Left kidney (tissue), 2 donors: ENCODE data around the gene CORO2A. TPM values are rescaled to one million over a fixed set of nuclear protein-coding genes. Genes with fewer than 3 reads are reported as not detected.
A peak's percentile ranks its signal among the peaks of the same experiment; 100 is the strongest.
"Not testable (repeated sequence)": the region's sequence is repeated elsewhere in the genome, so short reads cannot be mapped to it uniquely, and the experiment has no call there.

Source experiments
- DNase-seq: peaks from one replicate; pipeline ENCODE4 v3.0.0-alpha.2; 2013
- polyA plus RNA-seq: library from polyadenylated mRNA; unstranded; fragments of 120-200 nt; gene quantifications from one replicate; pipeline ENCODE4 v1.2.1, GENCODE V29; 2013; ENCODE audit not compliant: insufficient read length

Gene CORO2A
- polyA plus RNA-seq, 1 donor: 2.2 TPM

DNA sequence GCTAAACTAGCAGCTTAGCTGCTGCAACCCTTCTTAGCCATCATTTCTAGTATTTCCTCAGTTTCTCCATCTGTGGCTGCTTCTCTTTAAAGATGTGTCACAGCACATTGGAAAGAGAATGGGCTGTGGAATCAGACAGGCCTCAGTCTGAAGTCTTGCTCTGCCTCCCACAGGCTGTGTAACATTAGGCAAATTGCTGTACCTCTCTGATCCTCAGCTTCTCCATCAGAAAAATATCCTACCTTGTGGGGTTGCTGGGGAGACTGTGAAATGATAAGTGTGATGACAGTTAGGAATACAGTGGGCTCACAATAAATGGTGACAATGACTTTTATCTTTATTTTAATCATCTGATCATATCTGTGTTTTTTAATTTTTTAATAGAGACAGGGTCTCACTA is 55.9 kb downstream of the CORO2A start:
- no peak for DNase-seq

DNA sequence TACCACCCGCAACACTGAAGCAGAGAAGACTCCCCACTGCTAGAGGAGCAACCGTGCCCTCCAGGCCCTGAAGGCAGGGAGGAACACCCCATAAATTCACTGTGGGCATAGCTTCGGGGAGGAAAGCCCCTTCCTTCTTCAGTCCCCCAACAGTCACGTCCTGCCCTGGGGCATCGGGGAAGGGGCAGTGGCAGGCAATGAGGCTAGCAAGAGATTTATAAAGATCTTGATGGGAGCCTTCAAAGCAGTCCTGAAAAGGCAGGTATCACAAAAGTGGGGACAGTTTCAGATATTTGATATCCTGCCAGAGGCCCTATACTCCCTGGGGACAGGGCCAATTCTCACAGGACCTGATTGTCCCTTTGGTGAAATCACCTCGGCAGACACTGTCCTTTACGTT is 56.5 kb downstream of the CORO2A start:
- no peak for DNase-seq

DNA sequence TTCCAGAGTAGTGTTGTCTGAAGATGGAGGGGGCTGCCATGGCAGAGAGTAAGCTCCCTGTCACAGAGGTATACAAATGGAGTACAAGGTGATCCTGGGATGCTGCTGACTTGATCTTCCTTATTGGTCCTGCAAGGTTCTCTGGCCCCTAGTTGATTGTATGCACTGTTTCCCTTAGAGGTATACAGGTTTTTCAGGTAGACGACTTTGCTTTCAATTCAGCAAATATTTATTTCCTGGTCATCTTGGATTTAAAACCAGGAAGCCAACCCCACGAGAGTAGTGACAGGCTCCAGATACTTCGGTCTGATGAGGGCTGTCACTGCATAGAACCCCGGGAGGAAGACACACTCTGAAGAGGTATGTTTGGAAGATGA is 56.9 kb downstream of the CORO2A start:
- DNase-seq: no peak

DNA sequence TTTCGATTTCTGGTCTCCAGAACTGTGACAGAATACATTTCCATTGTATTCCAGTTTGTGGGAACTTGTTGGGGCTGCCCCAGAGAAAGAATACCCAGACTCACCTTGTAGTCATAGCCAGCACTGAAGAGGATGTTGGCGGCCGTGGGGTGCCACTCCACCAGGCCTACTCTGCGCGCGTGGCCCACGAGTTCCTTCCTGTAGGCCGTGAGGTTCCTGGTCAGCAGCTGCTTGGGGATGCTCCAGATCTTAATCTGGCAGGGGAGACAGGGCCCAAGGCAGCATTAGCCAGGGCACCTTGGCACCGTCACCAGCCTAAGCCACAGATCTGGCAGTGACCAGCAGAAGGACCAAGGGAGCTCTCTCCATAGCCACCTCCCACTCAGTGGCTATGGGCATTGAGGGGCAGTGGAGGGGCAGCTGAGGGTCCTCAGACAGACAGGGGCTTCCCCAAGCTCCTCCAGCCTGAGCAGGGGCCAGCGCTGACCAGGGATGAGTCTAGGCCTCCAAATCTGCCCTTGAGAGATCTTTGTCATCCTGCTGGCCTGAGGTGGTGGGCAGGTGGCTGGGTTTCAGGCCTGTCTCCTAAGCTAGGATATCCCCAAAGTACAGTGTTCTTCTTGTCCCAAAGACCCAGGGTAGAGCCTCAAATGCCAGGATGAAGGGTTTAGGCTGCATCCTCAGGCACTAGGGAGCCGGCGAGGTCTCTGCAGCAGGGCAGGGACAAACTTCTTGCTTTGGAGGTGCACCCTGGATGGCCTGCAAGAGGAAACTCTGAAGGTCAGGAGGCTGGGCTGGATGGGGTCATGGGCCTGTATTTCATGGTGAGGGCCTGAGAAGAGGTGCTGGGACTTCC is 57.5 kb downstream of the CORO2A start:
- no peak for DNase-seq

DNA sequence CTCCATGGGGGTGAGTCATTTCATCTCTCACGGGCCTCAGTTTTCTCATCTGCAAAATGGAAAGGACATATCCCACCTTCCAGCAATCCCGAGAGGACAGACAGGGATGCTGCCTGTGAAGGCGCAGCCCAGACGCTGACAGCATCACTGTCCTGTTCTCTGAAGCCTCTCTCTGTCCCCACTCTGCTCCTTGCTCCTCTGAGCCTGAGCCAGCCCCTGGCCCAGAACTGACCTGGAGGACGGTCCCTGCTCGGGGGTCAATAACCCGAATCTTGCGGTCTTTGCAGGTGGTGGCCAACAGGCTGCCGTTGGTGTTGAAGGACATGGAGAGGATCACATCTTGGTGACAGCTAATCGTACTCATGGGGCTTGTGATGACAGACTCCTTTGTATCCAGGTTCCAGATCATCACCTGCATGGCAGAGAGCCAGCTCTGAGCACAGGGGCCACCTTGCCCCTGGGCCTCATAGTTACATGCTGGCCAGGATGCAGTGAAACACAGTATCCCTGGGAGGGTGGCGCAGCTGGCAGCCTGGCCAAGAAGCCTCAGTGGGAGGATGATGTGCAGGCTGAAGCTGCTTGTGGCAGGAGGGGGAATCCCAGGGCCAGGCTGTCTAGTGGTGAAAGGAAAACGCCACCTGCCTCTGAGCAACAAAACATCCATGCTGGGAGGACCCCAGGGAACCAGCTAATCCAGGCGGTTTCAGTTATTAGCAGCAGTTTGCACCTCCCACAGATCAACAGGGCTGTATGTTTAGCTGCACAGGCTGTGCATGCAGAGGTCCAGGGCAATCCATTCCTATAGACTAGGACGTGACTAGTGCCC is 59.4 kb downstream of the CORO2A start:
- no peak for DNase-seq

DNA sequence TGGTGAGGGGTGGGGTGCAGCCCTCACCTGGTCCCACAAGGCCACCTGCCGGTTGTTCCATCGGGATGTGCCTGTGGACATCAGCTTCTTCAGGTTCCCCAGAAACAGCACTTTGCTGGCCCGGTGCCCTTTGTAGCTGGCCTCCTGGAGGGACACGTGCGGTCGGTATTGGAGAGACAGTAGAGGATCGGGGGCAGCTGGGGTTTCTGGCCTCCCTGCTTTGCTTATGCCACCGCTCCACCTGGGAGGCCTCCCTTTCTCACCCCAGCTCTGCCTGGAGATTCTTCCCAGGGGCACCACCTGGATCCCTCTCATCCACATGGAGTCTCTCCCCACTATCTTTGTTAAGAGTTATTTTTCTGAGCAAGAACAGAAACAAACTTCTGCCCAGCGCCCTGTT is 60.3 kb downstream of the CORO2A start:
- no peak for DNase-seq

DNA sequence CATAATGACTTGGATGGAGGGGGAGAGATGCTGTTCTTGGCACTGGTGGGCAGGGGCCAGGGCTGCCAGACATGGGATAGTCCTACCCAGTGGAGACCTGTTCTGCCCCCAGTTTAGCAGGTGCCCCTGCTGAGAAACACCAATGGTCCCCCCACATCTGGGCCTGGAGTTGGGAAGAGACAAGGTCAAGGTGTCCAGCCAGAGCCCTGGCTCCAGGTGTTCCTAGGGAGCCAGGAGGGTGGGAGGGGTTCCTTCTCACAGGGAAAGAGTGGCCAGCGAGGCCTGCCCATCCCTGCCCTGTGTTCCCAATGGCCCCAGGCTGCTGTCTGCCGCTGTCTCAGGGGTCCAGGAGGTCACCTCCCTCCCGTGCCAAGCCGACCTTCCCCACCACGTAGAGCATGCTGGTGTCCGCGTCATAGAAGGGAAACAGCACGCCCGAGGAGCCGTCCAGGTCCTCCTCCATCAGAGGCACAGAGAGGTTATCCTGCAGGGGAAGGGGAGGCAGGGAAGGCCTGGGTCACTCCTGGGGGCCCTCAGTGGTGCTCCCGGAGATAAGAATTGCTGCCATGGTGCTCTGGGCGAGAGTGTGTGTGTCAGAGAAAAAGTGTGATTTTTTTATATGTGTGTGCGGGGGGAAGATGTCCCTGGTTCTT is 61.7 kb downstream of the CORO2A start:
- DNase-seq: no peak

DNA sequence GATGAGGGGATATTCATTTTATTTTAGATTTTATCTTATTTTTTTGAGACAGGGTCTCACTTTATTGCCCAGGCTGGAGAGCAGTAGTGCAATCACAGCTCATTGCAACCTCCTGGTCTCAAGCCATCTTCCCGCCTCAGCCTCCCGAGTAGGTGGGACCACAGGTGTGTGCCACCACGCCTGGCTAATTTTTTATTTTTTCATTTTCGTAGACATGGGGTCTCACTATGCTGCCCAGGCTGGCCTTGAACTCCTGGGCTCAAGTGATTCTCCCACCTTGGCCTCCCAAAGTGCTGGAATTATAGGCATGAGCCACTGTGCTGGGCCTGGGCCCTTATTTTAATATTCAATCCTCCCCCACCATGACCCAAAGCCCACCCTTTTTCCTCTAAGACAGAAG is 62.4 kb downstream of the CORO2A start:
- not testable (repeated sequence) for DNase-seq

DNA sequence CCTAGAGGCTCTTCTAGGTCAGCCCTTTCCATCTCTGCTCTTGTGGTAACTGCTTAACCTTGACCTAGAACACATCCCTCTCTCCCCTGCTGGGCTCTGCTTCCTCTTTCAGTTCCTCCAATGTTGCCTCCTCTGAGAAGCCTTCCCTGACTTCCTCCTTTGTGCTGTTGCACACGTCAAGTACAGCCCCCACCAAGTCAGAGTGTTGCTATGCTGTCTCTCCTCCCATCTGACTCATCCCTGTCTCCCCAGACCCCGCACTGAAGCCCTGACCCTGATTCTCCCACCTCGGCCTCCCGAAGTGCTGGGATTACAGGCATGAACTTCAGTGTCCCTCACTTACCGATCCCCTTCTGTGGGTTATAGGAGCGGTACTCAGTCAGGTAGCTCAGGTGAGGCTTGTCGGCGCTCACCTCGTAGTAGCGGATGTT is 63.0 kb downstream of the CORO2A start:
- no peak for DNase-seq

DNA sequence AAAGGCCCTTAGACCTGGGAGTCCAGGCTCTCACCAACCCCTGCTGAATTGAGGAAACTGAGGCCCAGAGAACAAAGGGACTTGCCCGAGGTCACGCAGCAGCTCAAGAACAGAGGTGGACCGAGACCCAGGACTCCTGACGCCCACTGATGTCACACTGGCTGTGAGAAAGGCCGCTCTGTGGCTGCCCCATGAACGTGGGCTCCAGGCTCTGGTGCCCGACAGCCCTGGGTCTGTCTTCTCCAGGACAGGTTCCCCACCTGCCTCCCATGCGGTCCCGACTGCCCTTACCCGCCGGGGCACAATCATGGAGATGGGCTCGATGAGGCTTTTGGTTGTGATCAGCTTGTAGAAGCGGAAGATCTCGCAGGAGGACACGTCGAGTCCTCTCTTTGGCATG is 64.1 kb downstream of the CORO2A start:
- no peak for DNase-seq

DNA sequence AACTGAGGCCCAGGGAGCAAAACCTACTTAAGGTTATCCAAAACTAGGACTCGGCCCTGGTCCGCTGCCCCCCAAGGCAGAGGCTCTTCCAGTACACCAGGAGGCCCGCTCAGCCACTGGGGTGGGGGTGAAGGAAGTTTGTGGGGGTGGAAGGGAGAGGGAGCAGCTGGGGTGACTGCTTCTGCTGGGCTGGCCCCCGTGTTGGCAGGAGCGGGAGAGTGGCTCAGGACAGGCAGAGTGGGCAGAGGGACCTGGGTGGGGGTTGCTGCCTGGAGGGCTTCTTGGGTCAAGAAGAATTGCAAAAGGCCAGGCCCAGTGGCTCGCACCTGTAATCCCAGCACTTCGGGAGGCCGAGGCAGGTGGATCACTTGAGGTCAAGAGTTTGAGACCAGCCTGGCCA is 65.2 kb downstream of the CORO2A start:
- no peak for DNase-seq

DNA sequence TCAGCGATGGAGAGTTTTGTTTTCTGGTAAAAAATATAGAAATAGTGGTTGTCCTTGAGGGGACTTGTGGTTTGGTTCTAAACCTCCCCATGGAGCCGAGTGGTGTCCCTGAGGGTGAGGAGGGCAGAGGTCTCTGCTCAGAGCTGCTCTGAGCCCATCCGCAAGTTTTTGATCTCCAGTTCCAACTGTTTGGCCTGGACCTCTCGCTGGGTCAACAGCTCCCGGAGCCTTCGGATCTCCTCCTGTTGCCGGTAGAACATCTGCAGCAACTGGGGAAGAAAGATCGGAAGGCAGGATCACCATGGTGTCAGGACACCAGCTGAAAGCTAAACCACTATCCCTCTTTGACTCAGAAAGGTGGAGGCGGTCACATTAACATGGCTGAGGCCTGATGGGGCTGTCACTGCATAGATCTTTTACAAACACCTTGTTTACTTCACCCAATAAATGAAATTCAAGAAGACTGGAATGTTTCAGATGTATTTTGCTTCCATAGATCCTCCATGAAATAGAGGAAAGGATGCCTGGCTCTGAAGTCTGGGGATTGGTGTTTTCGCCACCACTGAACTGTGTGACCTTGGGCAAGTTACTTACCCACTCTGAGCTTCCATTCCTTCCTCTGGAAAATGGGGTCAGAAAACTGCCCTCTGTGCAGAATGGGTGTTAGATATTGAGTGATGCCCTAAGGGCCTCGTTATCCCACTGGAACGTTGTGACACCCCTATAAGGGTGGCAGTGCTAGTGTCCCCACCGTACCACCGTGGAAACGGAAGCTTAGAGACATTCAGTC is 67.6 kb downstream of the CORO2A start:
- DNase-seq: no peak

DNA sequence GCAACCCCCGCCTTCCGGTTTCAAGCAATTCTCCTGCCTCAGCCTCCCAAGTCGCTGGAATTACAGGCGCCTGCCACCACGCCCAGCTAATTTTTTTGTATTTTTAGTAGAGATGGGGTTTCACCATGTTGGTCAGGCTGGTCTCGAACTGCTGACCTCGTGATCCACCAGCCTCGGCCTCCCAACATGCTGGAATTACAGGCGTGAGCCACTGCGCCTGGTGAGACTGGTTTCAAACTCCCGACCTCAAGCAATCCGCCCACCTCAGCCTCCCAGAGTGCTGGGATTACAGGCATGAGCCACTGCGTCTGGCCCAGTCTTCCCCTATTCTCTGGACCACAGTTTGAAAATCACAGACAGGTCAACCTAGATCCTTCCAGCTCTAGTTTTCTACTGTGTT is 68.3 kb downstream of the CORO2A start:
- DNase-seq: not testable (repeated sequence)

DNA sequence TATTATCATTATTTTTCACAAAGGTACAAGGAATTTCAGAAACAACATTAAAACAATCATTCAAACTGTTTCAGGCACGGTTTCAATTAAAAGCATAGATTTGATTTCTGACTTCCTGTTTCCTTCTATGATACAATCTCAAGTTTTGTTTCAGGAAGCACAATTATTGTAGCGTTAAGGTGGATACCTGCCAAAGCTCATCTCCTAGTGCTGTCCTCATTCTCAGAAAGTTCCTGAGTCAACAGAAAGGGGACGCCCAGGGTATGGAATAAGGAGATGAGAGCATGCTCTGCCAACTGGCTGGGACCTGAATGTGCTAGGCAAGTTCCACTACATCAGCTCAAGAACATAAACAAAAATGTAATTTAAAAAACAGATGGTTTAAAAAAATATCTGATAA is 71.4 kb downstream of the CORO2A start:
- DNase-seq: no peak

DNA sequence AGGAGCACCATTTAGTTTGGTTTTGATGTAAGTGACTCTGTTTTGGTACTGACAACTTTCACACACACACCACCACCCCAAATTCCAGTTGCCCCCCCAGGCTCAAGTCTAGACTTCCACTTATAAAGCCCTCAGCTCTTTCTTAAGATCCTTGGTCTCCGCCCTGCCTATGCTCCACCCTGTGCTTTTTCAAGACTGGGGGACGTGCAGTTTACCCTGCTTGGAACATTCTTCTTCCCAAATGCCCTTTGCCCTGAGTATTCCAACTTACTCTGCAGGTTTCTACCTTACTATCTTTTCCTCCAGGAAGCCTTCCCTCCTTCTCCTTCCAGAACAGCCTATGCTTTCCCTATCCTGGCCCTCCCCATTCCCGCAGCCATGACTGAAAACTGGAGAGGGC is 72.0 kb downstream of the CORO2A start:
- DNase-seq: no peak

DNA sequence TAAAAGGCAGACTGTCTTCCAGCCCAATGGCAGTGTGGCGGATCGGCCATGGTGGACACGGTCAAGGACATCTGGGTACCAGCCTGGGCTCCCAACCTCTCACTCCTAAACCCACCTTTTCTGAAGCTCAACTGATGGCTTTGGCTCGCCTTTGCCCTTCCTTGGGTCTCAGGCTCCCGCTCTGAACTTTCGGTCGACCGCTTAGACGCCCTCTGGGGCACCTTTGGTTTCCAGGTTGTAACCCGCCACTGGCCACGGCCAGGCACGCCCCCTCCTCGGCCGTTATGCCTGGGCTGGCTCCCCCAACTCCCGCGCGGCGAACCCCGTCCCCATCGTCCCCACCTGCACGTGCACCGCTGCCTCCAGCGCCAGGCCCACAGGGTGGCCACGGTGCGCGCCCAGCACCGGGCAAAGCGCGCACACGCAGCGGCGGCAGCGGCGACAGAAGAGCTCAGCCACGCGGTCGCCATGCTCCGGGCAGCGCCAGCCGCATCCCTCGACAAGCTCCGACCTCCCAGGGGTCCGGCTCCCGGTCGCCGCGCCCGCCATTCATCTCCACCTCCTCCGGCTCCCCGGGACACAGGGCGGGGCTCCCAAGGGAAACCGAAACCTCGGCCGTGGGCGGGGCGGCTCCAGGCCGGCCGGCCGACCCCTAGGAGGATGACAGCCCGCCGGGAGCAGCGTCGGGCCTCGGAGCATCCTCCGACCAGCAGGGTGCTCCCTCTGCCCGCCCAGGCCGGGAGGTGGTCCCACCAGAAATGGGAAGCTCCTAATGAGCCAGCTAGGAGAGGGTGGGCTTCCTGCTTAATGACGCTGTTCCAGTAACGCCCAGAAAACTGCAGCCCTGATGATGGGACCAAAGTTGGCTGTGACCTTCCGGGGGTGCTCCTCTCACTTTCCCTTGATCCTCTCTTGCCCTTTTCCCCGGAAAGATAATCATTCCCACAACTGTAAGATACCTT is 73.5 kb downstream of the CORO2A start, which contains the start of gene TRIM14:
Gene TRIM14 (minus strand): TSS at position 583 of the 962 bp plus-strand sequence. CDS start 34 bp downstream, at position 549.
- peak; percentile 41 for DNase-seq

DNA sequence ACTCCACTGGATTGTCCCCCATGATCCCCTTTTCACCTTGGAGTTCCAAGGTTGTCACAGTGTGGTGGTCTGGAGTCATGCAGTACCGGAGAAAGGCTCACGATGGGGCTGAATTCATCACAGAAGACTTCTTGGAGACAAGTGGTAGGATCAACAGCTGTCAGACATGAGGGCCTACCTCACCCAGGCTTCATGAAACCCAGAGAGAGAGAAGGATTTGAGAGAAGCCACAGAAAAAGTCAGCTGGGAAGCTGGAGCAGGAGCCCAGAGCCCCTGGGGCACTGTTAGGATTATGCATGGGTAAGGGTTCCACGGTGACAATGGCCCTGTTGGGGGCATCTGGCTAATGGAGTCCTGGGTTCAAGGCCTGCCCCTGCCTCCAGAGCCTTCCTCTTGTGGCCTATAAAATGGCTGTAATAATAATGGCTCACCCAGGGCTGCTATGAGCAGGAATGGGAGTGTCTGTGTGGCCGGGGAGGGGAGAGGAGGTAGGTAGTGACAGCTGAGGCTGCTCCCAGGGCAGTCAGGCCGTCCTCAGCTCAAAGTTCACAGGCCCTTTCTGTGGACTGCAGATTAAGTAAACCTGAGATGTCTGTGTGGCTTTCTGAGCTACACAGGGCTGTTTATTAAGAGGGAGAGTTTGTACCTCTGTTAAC is 74.3 kb downstream of the CORO2A start:
- no peak for DNase-seq

DNA sequence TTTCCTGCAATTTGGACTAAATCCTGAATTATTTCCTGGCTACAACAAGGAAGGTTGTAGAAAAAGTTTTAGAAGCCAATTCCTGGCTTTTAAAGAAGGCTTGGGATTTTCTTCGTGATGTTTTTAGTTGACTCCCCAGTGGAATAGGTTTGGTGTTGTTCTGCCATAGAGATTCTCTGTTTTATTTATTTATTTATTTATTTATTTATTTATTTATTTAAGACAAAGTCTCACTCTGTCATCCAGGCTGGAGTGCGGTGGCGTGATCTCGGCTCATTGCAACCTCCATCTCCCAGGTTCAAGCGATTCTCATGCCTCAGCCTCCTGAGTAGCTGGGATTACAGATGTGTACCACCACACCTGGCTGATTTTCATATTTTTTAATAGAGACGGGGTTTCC is 75.3 kb downstream of the CORO2A start:
- not testable (repeated sequence) for DNase-seq

DNA sequence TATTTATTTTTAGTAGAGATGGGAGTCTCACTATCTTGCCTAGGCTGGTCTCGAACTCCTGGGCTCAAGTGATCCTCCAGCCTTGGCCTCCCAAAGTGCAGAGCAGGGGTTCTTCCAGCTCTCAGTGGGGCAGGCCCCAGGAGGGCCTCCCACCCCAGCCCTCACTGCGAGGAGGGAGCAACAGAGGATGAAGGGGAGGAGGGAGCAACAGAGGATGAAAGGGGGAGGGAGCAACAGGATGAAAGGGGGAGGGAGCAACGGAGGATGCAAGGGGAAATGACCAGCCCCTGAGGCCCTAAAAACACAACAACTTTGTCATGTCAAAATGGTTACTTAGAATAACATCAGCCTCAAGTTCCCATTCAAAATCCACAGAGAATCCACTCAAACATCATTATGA is 83.4 kb downstream of the CORO2A start:
- no peak for DNase-seq

DNA sequence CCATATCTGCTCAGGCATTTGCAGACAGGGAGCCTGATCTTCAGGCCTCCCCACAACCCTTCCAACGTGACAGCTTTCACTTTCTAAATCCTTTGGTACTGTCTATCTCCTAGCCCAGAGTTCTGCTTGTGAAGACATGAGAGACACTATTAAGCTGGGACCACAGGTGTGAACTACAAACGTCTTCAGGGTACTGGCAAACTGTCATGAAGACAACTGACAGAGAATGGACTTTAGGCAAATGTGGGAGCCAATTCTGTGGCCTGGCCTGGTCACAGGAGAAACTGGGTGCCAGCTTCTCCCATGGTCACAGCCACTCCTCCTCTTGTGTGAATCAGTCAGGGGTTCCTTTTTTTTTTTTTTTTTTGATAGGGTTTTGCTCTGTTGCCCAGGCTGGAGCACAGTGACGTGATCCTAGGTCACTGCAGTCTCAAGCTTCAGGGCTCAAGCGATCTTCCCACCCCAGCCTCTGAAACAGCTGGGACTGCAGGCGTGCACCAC is 83.9 kb downstream of the CORO2A start:
- no peak for DNase-seq
